Measurements from ENCODE around the gene WDR33. TPM values are rescaled to one million over a fixed set of nuclear protein-coding genes. Genes with fewer than 3 reads are reported as not detected.

Gene WDR33
- total and polyA plus RNA-seq, 9 donors: 16.3 to 56.2 (median 46.7) TPM

- Histone ChIP-seq H3K27me3 (no peaks in the 10 kb centered on the region), H3K4me1 (ENCODE audit: insufficient read depth) (no peaks in the 10 kb centered on the region), H3K36me3 (no peaks in the 10 kb centered on the region), H3K4me3 (no peak overlapping the region), H3K27ac (no peak overlapping the region), H3K9me3 (no peaks in the 10 kb centered on the region)
- TF ChIP-seq, protein P1, sequence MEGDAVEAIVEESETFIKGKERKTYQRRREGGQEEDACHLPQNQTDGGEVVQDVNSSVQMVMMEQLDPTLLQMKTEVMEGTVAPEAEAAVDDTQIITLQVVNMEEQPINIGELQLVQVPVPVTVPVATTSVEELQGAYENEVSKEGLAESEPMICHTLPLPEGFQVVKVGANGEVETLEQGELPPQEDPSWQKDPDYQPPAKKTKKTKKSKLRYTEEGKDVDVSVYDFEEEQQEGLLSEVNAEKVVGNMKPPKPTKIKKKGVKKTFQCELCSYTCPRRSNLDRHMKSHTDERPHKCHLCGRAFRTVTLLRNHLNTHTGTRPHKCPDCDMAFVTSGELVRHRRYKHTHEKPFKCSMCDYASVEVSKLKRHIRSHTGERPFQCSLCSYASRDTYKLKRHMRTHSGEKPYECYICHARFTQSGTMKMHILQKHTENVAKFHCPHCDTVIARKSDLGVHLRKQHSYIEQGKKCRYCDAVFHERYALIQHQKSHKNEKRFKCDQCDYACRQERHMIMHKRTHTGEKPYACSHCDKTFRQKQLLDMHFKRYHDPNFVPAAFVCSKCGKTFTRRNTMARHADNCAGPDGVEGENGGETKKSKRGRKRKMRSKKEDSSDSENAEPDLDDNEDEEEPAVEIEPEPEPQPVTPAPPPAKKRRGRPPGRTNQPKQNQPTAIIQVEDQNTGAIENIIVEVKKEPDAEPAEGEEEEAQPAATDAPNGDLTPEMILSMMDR (IDR thresholded peaks at IDR 0.05): no peak
- TF ChIP-seq EP300 (IDR thresholded peaks at IDR 0.05) (no peak), POLR2A (IDR thresholded peaks at IDR 0.05) (no peak)
- intact Hi-C loops (cut with DNase I): no loop called here
- 96% methylated on average over 25 of the region's 25 CpGs for WGBS, 3 donors
- no peak for DNase-seq
Observed at GRCh38 chr2:127713562-127713961, 97.4 kb downstream of the WDR33 start.

GRCh38 chr2:127712999-127713398, 98.0 kb downstream of the WDR33 start:
- no peaks in the 10 kb centered on the region for H3K4me1 ChIP-seq (ENCODE audit: insufficient read depth)
- no peak overlapping the region for H3K4me3 ChIP-seq
- H3K27me3 ChIP-seq: no peaks in the 10 kb centered on the region
- H3K36me3 ChIP-seq: no peaks in the 10 kb centered on the region
- H3K9me3 ChIP-seq: no peaks in the 10 kb centered on the region
- no peak for DNase-seq
- 83 to 88% (median 86%) methylated on average over 2 of the region's 2 CpGs for WGBS, 3 donors
- intact Hi-C loops (cut with DNase I): no loop called here
- TF ChIP-seq POLR2A (IDR thresholded peaks at IDR 0.05) (no peak), EP300 (IDR thresholded peaks at IDR 0.05) (no peak)
- TF ChIP-seq, protein P1 (IDR thresholded peaks at IDR 0.05): no peak
- no peak overlapping the region for H3K27ac ChIP-seq

- TF ChIP-seq EP300 (IDR thresholded peaks at IDR 0.05) (no peak), POLR2A (IDR thresholded peaks at IDR 0.05) (no peak)
- TF ChIP-seq, protein P1 (IDR thresholded peaks at IDR 0.05): no peak
- Histone ChIP-seq H3K4me1 (ENCODE audit: insufficient read depth) (no peaks in the 10 kb centered on the region), H3K36me3 (no peaks in the 10 kb centered on the region), H3K27me3 (no peaks in the 10 kb centered on the region), H3K27ac (no peak overlapping the region), H3K4me3 (no peak overlapping the region), H3K9me3 (no peaks in the 10 kb centered on the region)
- intact Hi-C loops (cut with DNase I): no loop called here
- no peak for DNase-seq
- 87 to 91% (median 90%) methylated on average over 13 of the region's 13 CpGs for WGBS, 3 donors
Observed at GRCh38 chr2:127709336-127709735, 101.6 kb downstream of the WDR33 start.

- WGBS, 3 donors: 62 to 75% (median 68%) methylated on average over 9 of the region's 9 CpGs
- Histone ChIP-seq H3K4me1 (ENCODE audit: insufficient read depth) (no peaks in the 10 kb centered on the region), H3K27me3 (no peaks in the 10 kb centered on the region), H3K4me3 (no peak overlapping the region), H3K27ac (no peak overlapping the region), H3K36me3 (no peaks in the 10 kb centered on the region), H3K9me3 (no peaks in the 10 kb centered on the region)
- no peak for DNase-seq
- intact Hi-C loops (cut with DNase I): no loop called here
- TF ChIP-seq, protein P1 (IDR thresholded peaks at IDR 0.05): no peak
- TF ChIP-seq POLR2A (IDR thresholded peaks at IDR 0.05) (no peak), EP300 (IDR thresholded peaks at IDR 0.05) (no peak)
Observed at GRCh38 chr2:127707890-127708648, 102.9 kb downstream of the WDR33 start.
